GM18526 (cell line): ENCODE measurements around the gene FBXO11.

Experiments used
- POLR2A ChIP-seq: IDR thresholded peaks from 3 replicates; pipeline ENCODE4 v1.6.1; 2011; ENCODE audit not compliant: insufficient read length; ENCODE audit errors: extremely low read depth

Gene FBXO11

DNA sequence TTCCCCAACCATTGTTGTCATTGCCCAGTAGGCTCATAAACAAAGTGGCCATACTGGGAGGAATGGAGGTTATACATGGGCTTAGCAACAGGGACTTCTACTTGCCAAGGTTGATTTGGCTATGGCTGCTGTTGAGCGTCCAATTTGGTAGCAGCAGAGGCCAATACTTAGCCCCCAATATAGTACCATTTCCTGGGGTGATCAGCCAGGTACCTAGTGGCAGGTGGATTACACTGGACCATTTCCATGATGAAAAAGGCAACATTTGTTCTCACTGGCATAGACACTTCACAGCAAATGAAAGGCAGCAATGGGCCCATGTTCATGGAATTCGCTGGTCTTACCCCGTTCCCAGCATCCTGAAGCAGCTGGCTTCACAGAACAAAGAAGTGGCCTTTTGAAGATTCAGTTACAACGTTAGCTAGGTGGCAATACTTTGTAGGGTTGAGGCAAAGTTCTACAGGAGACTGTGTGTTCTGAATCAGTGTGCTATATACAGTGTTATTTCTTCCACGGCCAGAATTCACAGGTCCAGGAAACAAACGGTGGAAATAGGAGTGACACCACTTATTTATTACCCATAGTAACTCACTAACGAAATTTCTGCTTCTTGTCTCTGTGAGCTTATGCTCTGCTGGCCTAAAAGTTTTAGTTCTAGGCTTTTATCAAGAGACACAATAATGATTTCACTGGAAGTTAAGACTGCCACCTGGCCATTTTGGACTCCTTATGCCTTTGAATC lies 37.5 kb downstream of the FBXO11 start:
- TF ChIP-seq POLR2A, result no peak

DNA sequence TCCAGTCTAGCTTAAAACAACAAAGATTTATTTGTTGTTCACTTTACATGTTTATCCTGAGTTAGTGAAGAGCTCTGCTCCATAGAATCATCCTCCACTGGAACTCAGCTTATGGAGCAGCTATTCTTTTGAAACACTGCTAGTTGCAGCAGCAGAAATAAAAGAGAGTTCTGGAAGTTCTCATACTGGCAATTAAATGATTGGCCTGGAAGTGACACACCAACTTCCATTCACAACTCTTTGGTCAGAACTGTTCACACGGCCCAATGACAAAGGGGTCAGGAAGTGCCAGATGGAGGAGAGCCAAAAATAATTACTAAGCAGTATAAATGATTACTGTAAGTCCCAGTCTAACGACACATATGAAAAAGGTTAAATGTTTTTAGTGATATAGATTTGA lies 39.1 kb downstream of the FBXO11 start:
- no peak for TF ChIP-seq POLR2A

DNA sequence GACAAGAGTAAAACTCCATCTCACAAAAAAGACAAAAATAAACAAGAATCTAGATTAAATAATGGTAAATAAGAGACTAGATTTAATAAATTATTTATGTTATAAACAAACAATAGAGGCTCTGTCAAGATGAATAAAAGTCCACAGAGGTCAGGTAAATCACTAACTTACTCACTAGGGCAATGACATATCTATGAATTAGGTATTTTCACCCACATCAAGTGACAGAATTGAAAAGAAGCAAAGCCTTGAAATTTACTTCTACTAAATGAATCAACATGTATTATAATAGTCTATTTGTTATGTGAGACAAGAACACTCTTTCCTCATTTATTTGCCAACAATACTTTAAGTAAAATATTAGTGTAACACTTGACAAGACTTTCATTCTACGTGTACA lies 41.7 kb downstream of the FBXO11 start:
- no peak for TF ChIP-seq POLR2A

DNA sequence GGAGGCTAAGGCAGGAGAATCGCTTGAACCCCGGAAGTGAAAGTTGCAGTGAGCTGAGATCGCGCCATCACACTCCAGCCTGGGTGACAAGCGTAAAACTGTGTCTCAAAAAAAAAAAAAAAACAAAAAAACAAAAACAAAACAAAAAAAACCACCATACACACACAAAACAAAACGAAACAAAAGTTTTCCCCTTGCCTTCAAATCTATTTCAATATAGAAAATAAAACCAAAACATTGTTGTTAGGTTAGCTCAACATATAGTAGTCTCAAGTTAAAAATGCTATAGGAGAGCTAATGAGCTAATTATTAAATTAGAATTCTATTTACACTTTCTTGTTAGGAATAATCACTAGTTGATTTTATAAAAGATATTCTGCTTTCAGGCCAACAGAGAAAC lies 43.3 kb downstream of the FBXO11 start:
- no peak for TF ChIP-seq POLR2A

DNA sequence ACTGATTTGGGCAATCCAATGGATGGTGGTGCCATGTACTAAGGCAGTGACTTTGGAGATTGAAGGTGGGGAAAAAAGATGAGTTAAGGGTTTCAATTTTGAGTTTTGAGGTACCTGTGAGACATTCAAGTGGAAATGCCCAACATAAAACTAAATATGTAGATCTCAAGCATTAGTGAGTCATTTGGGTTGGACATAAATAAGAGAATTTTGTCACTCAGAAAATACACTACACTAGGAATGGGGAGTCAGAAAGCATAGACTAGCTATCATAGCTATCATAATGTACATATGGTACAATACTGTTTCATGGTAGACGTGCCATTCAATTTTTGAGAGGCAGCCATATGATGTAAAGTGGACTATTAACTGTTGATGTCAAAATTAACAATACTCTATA lies 56.1 kb downstream of the FBXO11 start:
- no peak for TF ChIP-seq POLR2A

DNA sequence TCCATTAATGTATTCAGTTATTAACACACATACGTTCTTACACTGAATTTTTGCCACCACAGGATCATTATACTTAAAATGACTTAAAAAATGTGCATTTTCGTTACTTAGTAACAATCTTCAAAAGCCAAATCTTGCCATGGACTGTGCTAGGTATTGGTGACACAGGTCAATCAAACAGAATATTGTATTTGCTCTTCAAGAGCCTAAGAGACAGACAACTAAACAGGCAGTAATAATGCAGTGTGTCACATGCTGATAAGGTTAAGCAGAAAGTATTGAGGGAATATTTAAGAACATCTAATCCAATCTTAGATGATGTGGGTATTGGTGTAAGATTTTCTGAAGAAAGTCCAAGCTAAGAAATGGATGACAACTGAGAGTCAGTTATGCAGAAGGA lies 56.9 kb downstream of the FBXO11 start:
- no peak for TF ChIP-seq POLR2A

DNA sequence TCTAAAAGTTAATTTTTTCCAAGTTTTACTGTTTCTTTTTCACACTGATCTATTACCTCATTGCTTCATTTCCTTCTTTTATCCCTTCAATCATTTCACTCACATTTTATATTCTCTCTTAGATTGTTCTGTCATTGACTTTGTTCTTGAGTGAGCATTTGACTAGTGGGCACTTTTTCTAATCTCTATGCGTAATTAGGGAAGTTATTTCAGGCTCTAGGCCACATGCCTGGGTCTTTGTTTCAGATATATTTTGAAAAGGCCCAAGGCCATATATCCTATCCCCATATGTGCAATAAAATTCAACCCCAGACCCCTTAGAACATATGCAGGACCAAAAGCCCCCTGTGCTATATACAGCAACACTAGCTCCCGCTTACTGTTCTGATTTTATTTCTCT lies 62.1 kb downstream of the FBXO11 start:
- no peak for TF ChIP-seq POLR2A

DNA sequence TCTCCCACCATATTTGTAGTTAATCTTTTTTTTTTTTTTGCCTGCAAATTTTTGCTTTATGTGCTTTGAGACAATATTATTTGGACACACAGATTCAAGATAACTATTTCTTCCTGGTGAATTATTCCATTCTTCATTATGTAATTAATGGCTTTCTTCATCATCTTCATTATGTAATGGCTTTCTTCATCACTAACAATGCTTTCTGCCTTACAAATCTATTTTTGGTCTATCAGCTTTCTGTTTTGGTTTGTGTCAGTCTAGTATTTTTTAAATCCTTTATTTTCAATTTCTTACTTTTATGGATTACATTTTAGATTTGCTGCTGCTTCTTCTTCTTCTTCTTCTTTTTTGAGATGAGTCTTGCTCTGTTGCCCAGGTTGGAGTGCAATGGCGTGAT lies 62.9 kb downstream of the FBXO11 start:
- TF ChIP-seq POLR2A, result no peak

DNA sequence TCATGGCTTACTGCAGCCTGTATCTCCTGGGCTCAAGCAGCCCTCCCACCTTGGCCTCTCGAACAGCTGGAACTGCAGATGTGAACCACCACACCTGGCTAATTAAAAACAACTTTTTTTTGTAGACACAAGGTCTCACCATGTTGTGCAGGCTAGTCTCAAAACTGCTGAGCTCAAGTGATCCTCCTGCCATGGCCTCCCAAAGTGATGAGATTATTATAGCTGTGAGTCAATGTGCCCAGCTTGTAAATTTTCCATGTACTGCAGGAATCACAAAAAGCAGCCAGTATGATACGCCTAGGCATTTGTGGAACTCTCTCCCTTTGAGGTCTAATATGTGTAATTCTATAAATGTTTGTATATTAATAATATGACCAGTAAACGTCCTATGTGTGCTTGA lies 63.5 kb downstream of the FBXO11 start:
- no peak for TF ChIP-seq POLR2A

DNA sequence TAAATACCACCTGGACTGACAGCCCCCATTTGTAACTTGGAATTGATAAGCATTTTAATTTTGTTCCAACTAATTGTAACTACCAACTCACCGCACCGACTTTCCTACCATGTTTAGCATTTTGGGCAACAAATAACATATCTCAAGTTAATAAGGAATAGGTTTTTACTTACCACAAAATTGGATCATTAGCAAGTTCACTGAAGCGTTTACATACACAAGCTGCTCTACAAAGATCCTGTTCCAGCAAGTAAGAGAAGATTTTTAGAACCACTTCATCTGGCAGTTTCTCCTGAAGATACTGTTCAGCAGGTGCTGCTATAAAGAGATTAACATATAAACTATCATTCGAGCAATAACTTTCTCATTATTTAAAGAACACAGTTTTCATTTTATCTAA lies 67.6 kb downstream of the FBXO11 start:
- no peak for TF ChIP-seq POLR2A

DNA sequence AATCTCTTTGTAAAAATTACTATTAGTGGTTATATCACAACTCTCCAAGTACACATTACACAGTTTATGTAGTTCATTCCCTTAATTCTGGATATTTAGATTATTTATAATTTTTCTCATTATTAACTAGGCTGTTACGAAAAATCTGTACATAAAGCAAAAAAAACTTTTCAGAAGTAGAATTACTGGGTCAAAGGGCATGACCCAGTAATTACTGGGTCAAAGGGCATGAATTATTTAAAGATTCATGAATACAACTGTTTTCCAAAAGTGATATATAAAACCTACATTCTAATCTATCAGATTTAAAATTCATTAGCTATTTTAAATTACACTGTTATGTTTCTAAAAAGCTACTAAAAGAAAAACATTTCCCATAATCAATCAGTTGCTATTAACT lies 68.0 kb downstream of the FBXO11 start:
- no peak for TF ChIP-seq POLR2A

DNA sequence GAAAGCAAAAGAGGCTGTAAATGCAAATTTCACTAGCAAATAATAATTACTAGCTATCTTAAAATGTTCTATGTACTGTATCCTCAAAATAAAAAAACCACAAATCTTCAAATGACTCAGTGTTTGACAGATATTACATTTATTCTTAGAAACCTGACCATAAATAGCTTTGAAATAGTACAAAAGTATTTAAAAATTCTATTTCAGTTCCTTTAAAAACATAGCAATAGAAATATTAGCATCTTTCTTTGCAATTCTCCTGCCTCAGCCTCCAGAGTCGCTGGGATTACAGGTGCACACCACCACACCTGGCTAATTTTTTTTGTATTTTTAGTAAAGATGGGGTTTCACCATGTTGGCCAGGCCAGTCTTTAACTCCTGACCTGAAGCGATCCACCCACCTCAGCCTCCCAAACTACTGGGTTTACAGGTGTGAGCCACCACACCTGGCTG lies 72.8 kb downstream of the FBXO11 start:
- no peak for TF ChIP-seq POLR2A

DNA sequence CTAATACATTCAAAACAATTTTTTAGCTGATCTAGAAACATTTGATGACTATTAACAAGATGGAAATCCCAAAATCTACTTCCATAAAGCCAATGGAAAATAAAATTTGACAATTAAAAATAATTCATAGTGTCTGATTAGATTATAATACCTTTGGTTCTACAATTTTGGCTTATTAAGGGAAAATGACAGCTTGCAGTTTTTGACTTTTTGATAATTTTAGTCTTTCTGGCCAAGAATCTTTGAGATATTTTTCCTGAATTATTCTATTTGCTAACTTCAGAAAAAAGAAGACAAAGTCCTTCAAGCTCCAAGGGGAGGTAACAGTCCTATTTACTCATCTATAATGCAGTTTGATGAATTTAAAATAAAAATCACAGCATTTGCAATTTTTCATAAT lies 83.8 kb downstream of the FBXO11 start:
- TF ChIP-seq POLR2A, result no peak

DNA sequence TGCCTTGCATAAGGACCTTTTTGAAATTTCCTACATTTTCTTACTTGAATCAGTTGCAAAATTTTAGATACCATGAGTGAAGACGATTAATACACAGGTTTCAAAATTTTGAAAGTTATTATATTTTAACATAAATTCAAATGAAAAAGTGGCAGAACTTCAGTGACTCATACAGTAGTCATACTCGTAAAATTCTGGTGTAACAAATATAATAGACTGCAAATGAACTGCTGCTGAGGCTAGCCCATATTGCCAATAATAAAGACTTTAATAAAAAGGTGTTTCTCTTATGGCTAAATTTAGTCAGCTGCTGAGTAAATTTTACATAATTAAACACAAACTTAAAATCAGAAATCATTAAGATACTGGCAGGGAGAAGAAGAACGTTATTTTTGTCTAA lies 86.5 kb downstream of the FBXO11 start:
- no peak for TF ChIP-seq POLR2A

DNA sequence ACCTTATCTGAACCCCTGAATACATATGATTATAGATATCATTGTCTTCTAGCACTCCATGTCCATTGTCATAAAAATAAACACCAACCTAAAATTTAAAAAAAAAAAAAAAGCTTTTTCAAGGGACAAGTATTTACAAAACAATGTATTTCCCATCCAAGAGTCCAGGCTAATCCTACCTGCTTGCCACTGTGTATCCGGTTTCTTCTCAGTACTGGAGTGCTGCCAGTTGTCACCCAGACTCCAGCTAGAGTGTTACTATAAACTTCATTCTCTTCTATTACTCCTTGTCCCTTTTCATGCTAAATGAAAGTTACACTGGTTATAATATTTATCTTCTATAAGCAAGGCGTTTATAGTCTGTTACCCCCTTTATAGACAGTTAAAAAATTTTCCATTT lies 87.5 kb downstream of the FBXO11 start:
- no peak for TF ChIP-seq POLR2A

DNA sequence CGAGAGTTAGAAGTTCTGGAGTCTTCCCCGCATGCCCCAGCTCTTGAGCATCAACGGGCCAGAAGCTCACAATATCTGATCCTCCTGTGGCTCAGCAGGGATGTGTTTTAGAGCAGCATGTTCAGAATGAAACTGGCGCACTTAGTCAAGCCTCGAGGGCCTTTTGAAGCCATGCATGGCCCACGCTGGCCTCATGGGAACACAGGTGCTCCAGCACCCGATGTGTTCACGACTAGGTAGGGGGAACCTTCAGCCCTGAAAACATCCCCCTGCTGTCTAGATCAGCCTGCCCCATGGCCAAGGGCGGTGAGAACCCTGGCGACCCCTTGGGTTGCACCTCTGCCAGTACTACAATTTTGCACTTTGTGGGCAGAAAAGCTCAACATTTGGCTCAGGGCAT lies 90.5 kb downstream of the FBXO11 start:
- no peak for TF ChIP-seq POLR2A

DNA sequence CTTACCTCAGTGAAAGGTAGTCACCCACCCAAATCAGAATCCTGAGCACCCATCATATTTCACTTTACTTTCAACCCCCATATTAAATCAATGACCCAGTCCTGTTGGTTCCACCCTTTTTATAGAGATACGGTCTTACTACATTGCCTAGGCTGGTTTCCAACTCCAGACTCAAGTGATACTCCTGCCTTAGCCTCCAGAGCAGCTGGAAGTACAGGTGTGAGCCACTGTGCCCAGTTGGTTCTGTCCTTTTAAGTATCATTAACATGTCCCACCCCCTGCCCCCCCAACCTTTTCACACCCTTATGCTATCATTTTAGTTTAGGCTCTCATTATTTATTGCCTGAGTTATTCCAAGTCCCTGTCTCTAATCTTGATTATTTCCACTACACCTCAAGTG lies 94.6 kb downstream of the FBXO11 start:
- TF ChIP-seq POLR2A, result no peak
